NT2/D1 (cell line): ENCODE data around the gene AHCYL2.
"Not testable (repeated sequence)": the region's sequence is repeated elsewhere in the genome, so short reads cannot be mapped to it uniquely, and the experiment has no call there.

Experiments
- SUZ12 ChIP-seq: IDR thresholded peaks from 2 replicates; pipeline ENCODE4 v1.6.1; 2011; ENCODE audit not compliant: insufficient read length, insufficient read depth; ENCODE audit errors: extremely low read depth
- YY1 ChIP-seq: IDR thresholded peaks from 2 replicates; pipeline ENCODE4 v1.6.1; 2011; ENCODE audit not compliant: insufficient read length, insufficient read depth
- ZNF274 ChIP-seq: IDR thresholded peaks from 2 replicates; pipeline ENCODE4 v1.6.1; 2011; ENCODE audit warnings: mild to moderate bottlenecking, low read depth, low read length

DNA sequence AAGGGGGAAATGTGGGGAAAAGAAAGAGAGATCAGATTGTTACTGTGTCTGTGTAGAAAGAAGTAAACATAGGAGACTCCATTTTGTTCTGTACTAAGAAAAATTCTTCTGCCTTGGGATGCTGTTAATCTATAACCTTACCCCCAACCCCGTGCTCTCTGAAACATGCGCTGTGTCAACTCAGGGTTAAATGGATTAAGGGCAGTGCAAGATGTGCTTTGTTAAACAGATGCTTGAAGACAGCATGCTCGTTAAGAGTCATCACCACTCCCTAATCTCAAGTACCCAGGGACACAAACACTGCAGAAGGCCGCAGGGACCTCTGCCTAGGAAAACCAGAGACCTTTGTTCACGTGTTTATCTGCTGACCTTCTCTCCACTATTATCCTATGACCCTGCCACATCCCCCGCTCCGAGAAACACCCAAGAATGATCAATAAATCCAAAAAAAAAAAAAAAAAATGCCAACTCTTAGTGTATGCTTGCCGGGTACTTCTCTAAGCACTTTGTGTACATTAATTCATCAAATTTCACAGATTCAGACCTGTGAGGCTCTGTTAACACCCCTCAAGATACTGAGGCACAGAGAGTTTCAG lies 7.9 kb upstream of the AHCYL2 start:
- TF ChIP-seq ZNF274, SUZ12, YY1: not testable (repeated sequence)
